Nephron progenitor cell (in vitro differentiated cells): Measurements from ENCODE around the gene PDZD7.

Experiments used
- DNase-seq: peaks from one replicate; pipeline ENCODE4 v3.0.0; 2021
- H3K27ac Mint-ChIP-seq: 2 replicates; pipeline ENCODE4 v1.8.0; 2021; ENCODE audit warnings: mild to moderate bottlenecking, moderate library complexity, mixed read lengths
- H3K27me3 Mint-ChIP-seq: 2 replicates; pipeline ENCODE4 v1.8.0; 2021; ENCODE audit warnings: mild to moderate bottlenecking, low read depth, mixed read lengths; ENCODE audit not compliant: poor library complexity
- H3K36me3 Mint-ChIP-seq: 2 replicates; pipeline ENCODE4 v1.8.0; 2021; ENCODE audit warnings: low read depth, mixed read lengths
- H3K4me1 Mint-ChIP-seq: 2 replicates; pipeline ENCODE4 v1.8.0; 2021; ENCODE audit warnings: mixed read lengths
- H3K4me3 Mint-ChIP-seq: 2 replicates; pipeline ENCODE4 v1.8.0; 2021; ENCODE audit warnings: mild to moderate bottlenecking, moderate library complexity, mixed read lengths
- H3K9me3 Mint-ChIP-seq: 2 replicates; pipeline ENCODE4 v1.8.0; 2021; ENCODE audit warnings: mild to moderate bottlenecking, moderate library complexity, mixed read lengths
- CTCF ChIP-seq: fragments of 200-600 bp; sonication (generic); IDR thresholded peaks from 2 replicates; pipeline ENCODE4 v1.5.0; 2021; ENCODE audit warnings: antibody characterized with exemption

PDZD7 gene

DNA sequence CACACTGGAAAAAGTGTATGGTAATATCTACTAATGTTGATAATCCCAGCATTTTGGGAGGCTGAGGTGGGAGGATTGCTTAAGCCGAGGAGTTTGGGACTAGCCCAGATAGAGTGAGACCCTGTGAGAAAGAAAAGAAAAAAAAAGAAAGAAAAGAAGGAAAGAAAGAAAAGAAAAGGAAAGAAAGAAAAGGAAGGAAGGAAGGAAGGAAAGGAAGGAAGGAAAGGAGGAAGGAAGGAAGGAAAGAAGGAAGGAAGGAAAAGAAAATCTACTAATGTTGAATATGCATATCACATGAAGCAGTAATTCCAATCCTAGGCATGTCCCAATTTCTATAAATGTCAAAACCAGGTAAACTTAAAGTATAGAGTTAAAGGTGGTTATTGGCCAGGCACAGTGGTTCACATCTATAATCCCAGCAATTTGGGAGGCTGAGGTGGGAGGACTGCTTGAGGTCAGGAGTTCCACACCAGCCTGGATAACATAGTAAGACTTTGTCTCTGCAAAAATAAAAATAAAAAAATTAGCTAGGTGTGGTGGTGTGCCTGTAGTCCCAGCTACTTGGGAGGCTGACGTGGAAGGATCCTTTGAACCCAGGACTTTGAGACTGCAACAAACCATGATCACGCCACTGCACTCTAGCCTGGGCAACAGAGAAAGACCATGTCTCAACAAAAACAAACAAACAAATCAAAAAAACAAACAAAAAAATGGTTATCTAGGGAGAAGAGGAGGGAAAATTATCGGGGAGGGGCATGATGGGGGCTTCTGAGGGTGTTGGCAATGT lies 25.6 kb upstream of the PDZD7 start:
- peaks cover 17% of the 10 kb centered on the region for H3K4me1 Mint-ChIP-seq
- no peak overlapping the region for H3K4me3 Mint-ChIP-seq
- DNase-seq, result no peak
- no peaks in the 10 kb centered on the region for H3K9me3 Mint-ChIP-seq
- no peak for TF ChIP-seq CTCF
- H3K36me3 Mint-ChIP-seq, result peaks cover 10% of the 10 kb centered on the region
- no peak overlapping the region for H3K27ac Mint-ChIP-seq
- H3K27me3 Mint-ChIP-seq, result peaks cover 32% of the 10 kb centered on the region

GRCh38 chr10:101055411-101055810 lies 24.5 kb upstream of the PDZD7 start:
- peaks cover 41% of the 10 kb centered on the region for H3K27me3 Mint-ChIP-seq
- no peak for DNase-seq
- H3K4me3 Mint-ChIP-seq, result no peak overlapping the region
- peaks cover 10% of the 10 kb centered on the region for H3K36me3 Mint-ChIP-seq
- no peaks in the 10 kb centered on the region for H3K9me3 Mint-ChIP-seq
- no peak for TF ChIP-seq CTCF
- H3K27ac Mint-ChIP-seq, result no peak overlapping the region
- H3K4me1 Mint-ChIP-seq, result peaks cover 24% of the 10 kb centered on the region

DNA sequence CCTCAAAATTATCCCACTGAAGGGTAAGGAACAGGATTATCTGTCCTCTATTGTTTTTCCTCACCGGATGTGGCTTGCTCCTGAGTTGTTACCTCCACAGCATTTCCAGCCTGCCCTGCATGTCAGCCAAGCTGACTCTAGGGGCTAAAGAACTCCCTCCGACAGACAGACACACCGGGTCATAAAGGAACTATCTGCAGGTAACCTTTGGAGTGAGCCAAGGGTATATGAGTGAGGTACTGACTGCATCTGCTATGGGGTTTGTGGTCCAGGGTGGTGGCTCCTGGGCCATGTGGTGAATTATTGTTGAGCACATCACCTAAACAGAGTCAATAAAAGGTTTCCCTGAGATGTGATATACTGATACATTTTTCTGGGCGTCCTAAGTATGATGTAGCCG lies 23.9 kb upstream of the PDZD7 start:
- no peak for DNase-seq
- Mint-ChIP-seq H3K4me1 (peaks cover 21% of the 10 kb centered on the region), H3K27ac (no peak overlapping the region), H3K36me3 (peaks cover 10% of the 10 kb centered on the region), H3K27me3 (peaks cover 46% of the 10 kb centered on the region), H3K9me3 (no peaks in the 10 kb centered on the region), H3K4me3 (no peak overlapping the region)
- no peak for TF ChIP-seq CTCF

DNA sequence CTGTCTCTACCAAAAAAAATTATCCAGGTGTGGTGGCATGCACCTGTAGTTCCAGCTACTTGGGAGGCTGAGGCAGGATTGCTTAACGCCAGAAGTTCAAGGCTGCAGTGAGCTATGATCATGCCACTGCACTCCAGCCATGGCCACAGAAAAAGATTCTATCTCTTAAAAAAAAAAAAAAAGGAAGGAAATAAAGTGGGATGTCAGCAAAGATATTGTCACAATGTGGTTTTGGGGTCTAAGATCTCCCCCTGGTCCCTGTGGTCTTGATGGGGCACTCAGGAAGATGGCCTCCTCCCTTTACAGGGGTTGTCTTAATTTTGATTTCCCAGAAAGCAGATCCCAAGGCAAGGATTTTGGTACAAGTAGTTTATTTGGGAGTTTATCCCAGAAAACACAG lies 23.4 kb upstream of the PDZD7 start:
- H3K4me1 Mint-ChIP-seq, result peaks cover 16% of the 10 kb centered on the region
- H3K36me3 Mint-ChIP-seq, result peaks cover 10% of the 10 kb centered on the region
- H3K27me3 Mint-ChIP-seq, result peaks cover 48% of the 10 kb centered on the region
- no peak overlapping the region for H3K27ac Mint-ChIP-seq
- no peak for TF ChIP-seq CTCF
- DNase-seq, result no peak
- no peaks in the 10 kb centered on the region for H3K9me3 Mint-ChIP-seq
- no peak overlapping the region for H3K4me3 Mint-ChIP-seq

- Mint-ChIP-seq H3K36me3 (peaks cover 10% of the 10 kb centered on the region), H3K27ac (peak overlapping the region; percentile 31), H3K9me3 (no peaks in the 10 kb centered on the region), H3K27me3 (peaks cover 53% of the 10 kb centered on the region), H3K4me1 (peaks cover 19% of the 10 kb centered on the region), H3K4me3 (no peak overlapping the region)
- no peak for TF ChIP-seq CTCF
- DNase-seq, result no peak
Observed at GRCh38 chr10:101053516-101053915, 22.6 kb upstream of the PDZD7 start.

DNA sequence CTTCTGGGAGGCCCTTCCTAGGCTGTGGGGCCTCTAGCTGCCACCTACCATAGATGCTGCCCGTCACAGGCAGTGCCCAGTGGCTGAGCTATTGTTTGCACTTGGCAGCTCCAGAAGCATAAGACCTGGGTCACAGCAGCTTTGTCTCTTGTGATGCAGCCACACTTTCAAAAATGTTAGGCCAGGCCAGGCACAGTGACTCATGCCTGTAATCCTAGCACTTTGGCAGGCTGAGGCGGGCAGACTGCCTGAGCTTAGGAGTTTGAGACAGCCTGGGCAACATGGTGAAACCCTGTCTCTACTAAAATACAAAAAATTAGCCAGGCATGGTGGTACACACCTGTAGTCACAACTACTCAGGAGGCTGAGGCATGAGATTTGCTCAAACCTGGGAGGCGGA lies 21.4 kb upstream of the PDZD7 start:
- H3K36me3 Mint-ChIP-seq, result peaks cover 10% of the 10 kb centered on the region
- peaks cover 66% of the 10 kb centered on the region for H3K27me3 Mint-ChIP-seq
- no peak overlapping the region for H3K27ac Mint-ChIP-seq
- no peaks in the 10 kb centered on the region for H3K9me3 Mint-ChIP-seq
- no peak for TF ChIP-seq CTCF
- H3K4me3 Mint-ChIP-seq, result no peak overlapping the region
- no peak for DNase-seq
- peaks cover 28% of the 10 kb centered on the region for H3K4me1 Mint-ChIP-seq
